Measurements from ENCODE around the gene MLLT11. TPM values are rescaled to one million over a fixed set of nuclear protein-coding genes. Genes with fewer than 3 reads are reported as not detected.

Gene MLLT11
- total and polyA plus RNA-seq, 8 donors, result 1.7 to 23.0 (median 21.5) TPM

GRCh38 chr1:151098126-151098525, 37.9 kb downstream of the MLLT11 start:
- ATAC-seq (no peak), DNase-seq (no peak)
- no peak for TF ChIP-seq CTCF (IDR thresholded peaks at IDR 0.05)
- Histone ChIP-seq H3K36me3 (peaks cover 0 to 4% of the 10 kb centered on the region in 2 donors), H3K27me3 (no peaks in the 10 kb centered on the region), H3K27ac (no peak overlapping the region), H3K4me3 (no peak overlapping the region), H3K4me1 (no peaks in the 10 kb centered on the region), H3K9me3 (no peaks in the 10 kb centered on the region)
- intact Hi-C loops (cut with DNase I), result no loop called here

- intact Hi-C loops (cut with DNase I), result loop anchor here in 1 of 2 donors (5.0 kb wide), 1 partner anchor 53 kb away; the partner anchor contains the start of gene TNFAIP8L2
- TF ChIP-seq CTCF (IDR thresholded peaks at IDR 0.05), result no peak
- H3K4me1 ChIP-seq, result no peaks in the 10 kb centered on the region
- H3K27ac ChIP-seq, result no peak overlapping the region
- H3K4me3 ChIP-seq, result no peak overlapping the region
- ATAC-seq, result no peak
- H3K27me3 ChIP-seq, result no peaks in the 10 kb centered on the region
- no peak for DNase-seq
- peaks cover 0 to 28% of the 10 kb centered on the region in 2 donors for H3K36me3 ChIP-seq
- no peaks in the 10 kb centered on the region for H3K9me3 ChIP-seq
Observed at GRCh38 chr1:151104630-151105029, 44.4 kb downstream of the MLLT11 start.

- H3K4me1 ChIP-seq, result no peaks in the 10 kb centered on the region
- intact Hi-C loops (cut with DNase I), result no loop called here
- TF ChIP-seq CTCF (IDR thresholded peaks at IDR 0.05), result no peak
- DNase-seq, result peak in 1 of 4 donors; percentile 3
- H3K4me3 ChIP-seq, result no peak overlapping the region
- H3K27me3 ChIP-seq, result no peaks in the 10 kb centered on the region
- no peak for ATAC-seq
- H3K9me3 ChIP-seq, result no peaks in the 10 kb centered on the region
- H3K27ac ChIP-seq, result no peak overlapping the region
- H3K36me3 ChIP-seq, result peaks cover 0 to 31% of the 10 kb centered on the region in 2 donors
Observed at GRCh38 chr1:151106894-151107293, 46.7 kb downstream of the MLLT11 start.

- Histone ChIP-seq H3K27ac (no peak overlapping the region), H3K4me1 (no peaks in the 10 kb centered on the region), H3K4me3 (no peak overlapping the region), H3K27me3 (no peaks in the 10 kb centered on the region), H3K9me3 (no peaks in the 10 kb centered on the region), H3K36me3 (peaks cover 0 to 27% of the 10 kb centered on the region in 2 donors)
- DNase-seq (no peak), ATAC-seq (no peak)
- no peak for TF ChIP-seq CTCF (IDR thresholded peaks at IDR 0.05)
- intact Hi-C loops (cut with DNase I), result no loop called here
Observed at GRCh38 chr1:151108331-151108730, 48.1 kb downstream of the MLLT11 start.

GRCh38 chr1:151113877-151114276, 53.7 kb downstream of the MLLT11 start:
- no peak for TF ChIP-seq CTCF (IDR thresholded peaks at IDR 0.05)
- Histone ChIP-seq H3K4me1 (no peaks in the 10 kb centered on the region), H3K4me3 (no peak overlapping the region), H3K27ac (no peak overlapping the region), H3K27me3 (no peaks in the 10 kb centered on the region), H3K9me3 (no peaks in the 10 kb centered on the region), H3K36me3 (peaks cover 0 to 26% of the 10 kb centered on the region in 2 donors)
- intact Hi-C loops (cut with DNase I), result no loop called here
- ATAC-seq (no peak), DNase-seq (no peak)

Other genes with a start within 250 kb of the MLLT11 start
- 10 to 100 TPM; 42.9 to 49.8 TPM for gene ARNT, start 183.8 kb upstream of the MLLT11 start, total RNA-seq
- 10 to 100 TPM; 75.9 to 88.0 (median 79.7) TPM for gene ARNT, start 183.8 kb upstream of the MLLT11 start, polyA plus RNA-seq (ENCODE audit: insufficient read length in 6 of 6)
- gene CTXND2, start 173.3 kb upstream of the MLLT11 start, total RNA-seq, result not detected
- under 1 TPM in 1 of 6 donors, not detected in 5; 0.15 TPM for gene CTXND2, start 173.3 kb upstream of the MLLT11 start, polyA plus RNA-seq (ENCODE audit: insufficient read length in 6 of 6)
- 10 to 100 TPM; 33.1 to 49.7 TPM for gene SETDB1, start 134.0 kb upstream of the MLLT11 start, total RNA-seq
- gene SETDB1, start 134.0 kb upstream of the MLLT11 start, polyA plus RNA-seq (ENCODE audit: insufficient read length in 6 of 6), result 10 to 100 TPM; 83.6 to 96.6 (median 91.9) TPM
- 100 to 1,000 TPM; 325 to 359 TPM for gene CERS2, start 85.6 kb upstream of the MLLT11 start, total RNA-seq
- 100 to 1,000 TPM; 213 to 272 (median 251) TPM for gene CERS2, start 85.6 kb upstream of the MLLT11 start, polyA plus RNA-seq (ENCODE audit: insufficient read length in 6 of 6)
- gene ANXA9, start 78.1 kb upstream of the MLLT11 start, total RNA-seq, result 1 to 10 TPM; 1.1 to 2.4 TPM
- gene ANXA9, start 78.1 kb upstream of the MLLT11 start, polyA plus RNA-seq (ENCODE audit: insufficient read length in 6 of 6), result 10 to 100 TPM in 4 of 6 donors, 1 to 10 TPM in 2; 9.8 to 11.1 (median 10.2) TPM
- gene MINDY1, start 53.5 kb upstream of the MLLT11 start, total RNA-seq, result 10 to 100 TPM; 26.0 to 32.9 TPM
- 10 to 100 TPM; 42.4 to 53.8 (median 47.4) TPM for gene MINDY1, start 53.5 kb upstream of the MLLT11 start, polyA plus RNA-seq (ENCODE audit: insufficient read length in 6 of 6)
- gene PRUNE1, start 51.9 kb upstream of the MLLT11 start, total RNA-seq, result 10 to 100 TPM; 15.1 to 18.1 TPM
- 10 to 100 TPM; 38.4 to 42.7 (median 38.8) TPM for gene PRUNE1, start 51.9 kb upstream of the MLLT11 start, polyA plus RNA-seq (ENCODE audit: insufficient read length in 6 of 6)
- 1 to 10 TPM; 3.5 to 5.9 TPM for gene BNIPL, start 23.8 kb upstream of the MLLT11 start, total RNA-seq
- 10 to 100 TPM in 2 of 6 donors, 1 to 10 TPM in 4; 5.2 to 11.6 (median 9.4) TPM for gene BNIPL, start 23.8 kb upstream of the MLLT11 start, polyA plus RNA-seq (ENCODE audit: insufficient read length in 6 of 6)
- gene C1orf56, start 12.6 kb upstream of the MLLT11 start, total RNA-seq, result 1 to 10 TPM; 3.9 to 6.1 TPM
- gene C1orf56, start 12.6 kb upstream of the MLLT11 start, polyA plus RNA-seq (ENCODE audit: insufficient read length in 6 of 6), result 10 to 100 TPM in 3 of 6 donors, 1 to 10 TPM in 3; 8.6 to 11.2 (median 9.9) TPM
- gene CDC42SE1, start 775 bp upstream of the MLLT11 start, total RNA-seq, result 100 to 1,000 TPM; 104 to 125 TPM
- 100 to 1,000 TPM in 5 of 6 donors, 10 to 100 TPM in 1; 99.1 to 133 (median 111) TPM for gene CDC42SE1, start 775 bp upstream of the MLLT11 start, polyA plus RNA-seq (ENCODE audit: insufficient read length in 6 of 6)
- gene GABPB2, start 10.4 kb downstream of the MLLT11 start, total RNA-seq, result 10 to 100 TPM; 11.3 to 12.7 TPM
- 10 to 100 TPM; 10.6 to 13.5 (median 13.0) TPM for gene GABPB2, start 10.4 kb downstream of the MLLT11 start, polyA plus RNA-seq (ENCODE audit: insufficient read length in 6 of 6)
- gene SEMA6C, start 86.2 kb downstream of the MLLT11 start, total RNA-seq, result 1 to 10 TPM; 3.9 to 8.9 TPM
- 10 to 100 TPM; 26.0 to 31.5 (median 27.7) TPM for gene SEMA6C, start 86.2 kb downstream of the MLLT11 start, polyA plus RNA-seq (ENCODE audit: insufficient read length in 6 of 6)
- gene TNFAIP8L2, start 96.3 kb downstream of the MLLT11 start, total RNA-seq, result 10 to 100 TPM in 1 of 2 donors, 1 to 10 TPM in 1; 7.1 to 14.5 TPM
- 1 to 10 TPM; 2.5 to 3.3 (median 2.8) TPM for gene TNFAIP8L2, start 96.3 kb downstream of the MLLT11 start, polyA plus RNA-seq (ENCODE audit: insufficient read length in 6 of 6)
- 1 to 10 TPM; 5.8 to 8.7 TPM for gene LYSMD1, start 105.5 kb downstream of the MLLT11 start, total RNA-seq
- gene LYSMD1, start 105.5 kb downstream of the MLLT11 start, polyA plus RNA-seq (ENCODE audit: insufficient read length in 6 of 6), result 10 to 100 TPM; 15.3 to 20.4 (median 16.3) TPM
- 10 to 100 TPM; 29.7 to 35.0 TPM for gene SCNM1, start 105.7 kb downstream of the MLLT11 start, total RNA-seq
- 10 to 100 TPM; 37.9 to 42.4 (median 39.7) TPM for gene SCNM1, start 105.7 kb downstream of the MLLT11 start, polyA plus RNA-seq (ENCODE audit: insufficient read length in 6 of 6)
- gene TMOD4, start 115.6 kb downstream of the MLLT11 start, total RNA-seq, result under 1 TPM in 1 of 2 donors, not detected in 1; 0.97 TPM
- 1 to 10 TPM; 1.2 to 2.4 (median 1.8) TPM for gene TMOD4, start 115.6 kb downstream of the MLLT11 start, polyA plus RNA-seq (ENCODE audit: insufficient read length in 6 of 6)
- gene VPS72, start 129.8 kb downstream of the MLLT11 start, total RNA-seq, result 10 to 100 TPM; 40.5 to 41.3 TPM
- 10 to 100 TPM; 60.1 to 65.1 (median 62.8) TPM for gene VPS72, start 129.8 kb downstream of the MLLT11 start, polyA plus RNA-seq (ENCODE audit: insufficient read length in 6 of 6)
- gene PIP5K1A, start 138.2 kb downstream of the MLLT11 start, total RNA-seq, result 10 to 100 TPM; 51.2 to 55.6 TPM
- 10 to 100 TPM; 62.1 to 73.3 (median 68.3) TPM for gene PIP5K1A, start 138.2 kb downstream of the MLLT11 start, polyA plus RNA-seq (ENCODE audit: insufficient read length in 6 of 6)
- 100 to 1,000 TPM; 104 to 153 TPM for gene PSMD4, start 194.3 kb downstream of the MLLT11 start, total RNA-seq
- gene PSMD4, start 194.3 kb downstream of the MLLT11 start, polyA plus RNA-seq (ENCODE audit: insufficient read length in 6 of 6), result 100 to 1,000 TPM; 141 to 158 (median 149) TPM
- 10 to 100 TPM; 17.7 to 22.8 TPM for gene ZNF687, start 221.9 kb downstream of the MLLT11 start, total RNA-seq
- gene ZNF687, start 221.9 kb downstream of the MLLT11 start, polyA plus RNA-seq (ENCODE audit: insufficient read length in 6 of 6), result 10 to 100 TPM; 15.1 to 21.6 (median 17.5) TPM

Measured in left lung (tissue), 10 donors.